Activated T-cell treated with anti-CD3 and anti-CD28 coated beads, Interleukin-2, amount 50 U/mL, for 24 hours (primary cell): ENCODE data around the gene ZSCAN23.
"Not testable (repeated sequence)": the region's sequence is repeated elsewhere in the genome, so short reads cannot be mapped to it uniquely, and the experiment has no call there.

Experiments used
- DNase-seq: peaks from one replicate; pipeline ENCODE4 v3.0.0-alpha.2; 2020
- H3K27ac Mint-ChIP-seq: 2 replicates; pipeline ENCODE4 v1.8.0; 2020; ENCODE audit warnings: mild to moderate bottlenecking, mixed read lengths
- H3K27me3 Mint-ChIP-seq: 2 replicates; pipeline ENCODE4 v1.8.0; 2020; ENCODE audit warnings: mixed read lengths
- H3K36me3 Mint-ChIP-seq: 2 replicates; pipeline ENCODE4 v1.8.0; 2020; ENCODE audit warnings: low read depth, mixed read lengths
- H3K4me1 Mint-ChIP-seq: 2 replicates; pipeline ENCODE4 v1.8.0; 2020; ENCODE audit warnings: low read depth, mixed read lengths
- H3K4me3 Mint-ChIP-seq: 2 replicates; pipeline ENCODE4 v1.8.0; 2020; ENCODE audit warnings: mild to moderate bottlenecking, moderate library complexity, mixed read lengths
- H3K9me3 Mint-ChIP-seq: 2 replicates; pipeline ENCODE4 v1.8.0; 2020; ENCODE audit warnings: mixed read lengths

ZSCAN23 gene

DNA sequence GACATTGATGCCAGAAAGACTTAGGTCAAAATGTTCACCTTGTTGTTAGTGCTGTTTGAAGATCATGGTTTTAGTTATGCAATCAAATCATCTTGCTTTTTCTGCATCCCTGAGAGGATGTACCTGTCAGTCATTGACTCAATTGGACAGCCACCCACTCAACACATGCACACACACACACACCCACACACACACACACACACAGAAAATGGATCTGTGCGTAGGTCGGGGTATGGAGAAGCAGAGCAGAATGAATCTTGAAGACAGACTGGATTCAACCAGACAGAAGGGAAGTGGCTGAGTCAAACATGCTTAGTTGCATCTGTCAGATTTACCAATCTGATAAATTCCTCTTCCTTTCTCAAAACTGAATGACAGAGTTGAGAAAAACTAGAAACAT lies 19.1 kb upstream of the ZSCAN23 start:
- H3K27ac Mint-ChIP-seq, result no peak overlapping the region
- H3K36me3 Mint-ChIP-seq, result no peaks in the 10 kb centered on the region
- peaks cover 62% of the 10 kb centered on the region for H3K27me3 Mint-ChIP-seq
- no peak for DNase-seq
- no peak overlapping the region for H3K4me3 Mint-ChIP-seq
- peaks cover 6% of the 10 kb centered on the region for H3K4me1 Mint-ChIP-seq
- no peaks in the 10 kb centered on the region for H3K9me3 Mint-ChIP-seq

DNA sequence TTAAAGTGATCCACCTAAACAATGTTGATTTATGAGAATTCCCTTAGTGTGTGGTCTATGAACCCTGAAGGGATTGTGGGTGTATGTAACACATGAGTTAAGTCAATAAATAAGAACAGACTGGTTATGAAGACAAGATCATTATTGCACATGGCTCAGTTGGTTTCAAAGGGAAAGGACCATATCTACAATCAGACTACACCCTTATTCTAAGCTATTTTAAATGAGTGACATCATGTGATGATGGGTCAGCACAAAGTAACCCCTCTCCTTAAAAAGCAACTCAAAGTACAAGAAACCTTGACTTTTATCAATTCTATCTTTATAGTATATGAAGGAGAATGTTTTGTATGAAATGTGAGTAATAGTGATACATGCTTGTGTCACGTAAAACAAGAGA lies 15.3 kb upstream of the ZSCAN23 start:
- no peak overlapping the region for H3K4me3 Mint-ChIP-seq
- H3K36me3 Mint-ChIP-seq, result no peaks in the 10 kb centered on the region
- peaks cover 70% of the 10 kb centered on the region for H3K27me3 Mint-ChIP-seq
- H3K27ac Mint-ChIP-seq, result no peak overlapping the region
- H3K4me1 Mint-ChIP-seq, result peaks cover 6% of the 10 kb centered on the region
- DNase-seq, result no peak
- no peaks in the 10 kb centered on the region for H3K9me3 Mint-ChIP-seq

- DNase-seq, result no peak
- H3K9me3 Mint-ChIP-seq, result peaks cover 7% of the 10 kb centered on the region
- no peak overlapping the region for H3K4me3 Mint-ChIP-seq
- H3K27me3 Mint-ChIP-seq, result peaks cover 34% of the 10 kb centered on the region
- H3K27ac Mint-ChIP-seq, result no peak overlapping the region
- H3K36me3 Mint-ChIP-seq, result no peaks in the 10 kb centered on the region
- peaks cover 21% of the 10 kb centered on the region for H3K4me1 Mint-ChIP-seq
Measured at GRCh38 chr6:28449056-28449455, 5.8 kb upstream of the ZSCAN23 start.

GRCh38 chr6:28447512-28447906 lies 4.2 kb upstream of the ZSCAN23 start:
- H3K4me1 Mint-ChIP-seq, result peaks cover 35% of the 10 kb centered on the region
- peaks cover 10% of the 10 kb centered on the region for H3K9me3 Mint-ChIP-seq
- H3K36me3 Mint-ChIP-seq, H3K27ac Mint-ChIP-seq, DNase-seq: not testable (repeated sequence)
- H3K4me3 Mint-ChIP-seq, result peak overlapping the region; percentile 81
- H3K27me3 Mint-ChIP-seq, result peaks cover 35% of the 10 kb centered on the region

DNA sequence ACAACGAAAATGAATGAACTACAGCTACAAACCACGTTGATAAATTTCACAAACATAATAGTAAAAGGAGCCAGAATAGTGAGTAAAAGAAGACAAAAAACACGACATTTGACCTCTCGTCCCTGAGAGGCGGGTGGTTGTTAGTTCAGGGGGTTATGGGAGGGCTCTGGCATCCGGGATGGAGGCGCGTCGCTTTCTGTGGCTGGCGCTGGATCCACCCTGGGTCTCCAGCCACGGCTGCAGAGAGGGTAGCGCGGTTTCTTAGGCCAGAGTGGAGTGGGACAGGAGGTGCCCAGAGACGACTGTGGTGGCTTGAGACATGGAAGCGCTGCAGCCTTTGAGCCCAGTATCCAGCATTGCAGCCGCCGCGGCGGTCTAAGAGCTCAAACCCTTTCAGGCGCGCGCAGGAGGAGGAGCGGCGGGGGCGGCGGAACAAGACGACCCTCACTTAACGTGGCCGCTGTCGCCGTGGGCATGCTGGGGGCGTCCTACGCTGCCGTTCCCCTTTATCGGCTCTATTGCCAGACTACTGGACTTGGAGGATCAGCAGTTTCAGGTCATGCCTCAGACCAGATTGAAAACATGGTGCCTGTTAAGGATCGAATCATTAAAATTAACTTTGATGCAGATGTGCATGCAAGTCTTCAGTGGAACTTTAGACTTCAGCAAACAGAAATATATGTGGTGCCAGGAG lies 3.7 kb upstream of the ZSCAN23 start:
- peak overlapping the region; percentile 30 for H3K27ac Mint-ChIP-seq
- no peak for DNase-seq

GRCh38 chr6:28444759-28445158 lies 1.5 kb upstream of the ZSCAN23 start:
- not testable (repeated sequence) for H3K27ac Mint-ChIP-seq, H3K36me3 Mint-ChIP-seq, DNase-seq
- Mint-ChIP-seq H3K4me1 (peaks cover 38% of the 10 kb centered on the region), H3K27me3 (peaks cover 35% of the 10 kb centered on the region), H3K9me3 (peaks cover 10% of the 10 kb centered on the region), H3K4me3 (peak overlapping the region; percentile 11)

More for the DNA sequence above, 3.7 kb upstream of the ZSCAN23 start:
- peak overlapping the region; percentile 81 for H3K4me3 Mint-ChIP-seq
- peaks cover 38% of the 10 kb centered on the region for H3K4me1 Mint-ChIP-seq
- peaks cover 38% of the 10 kb centered on the region for H3K27me3 Mint-ChIP-seq
- peaks cover 2% of the 10 kb centered on the region for H3K36me3 Mint-ChIP-seq
- peaks cover 10% of the 10 kb centered on the region for H3K9me3 Mint-ChIP-seq

GRCh38 chr6:28442586-28442985 lies 705 bp downstream of the ZSCAN23 start:
- H3K36me3 Mint-ChIP-seq, result peaks cover 2% of the 10 kb centered on the region
- H3K27ac Mint-ChIP-seq, result no peak overlapping the region
- peaks cover 32% of the 10 kb centered on the region for H3K4me1 Mint-ChIP-seq
- H3K9me3 Mint-ChIP-seq, result peaks cover 10% of the 10 kb centered on the region
- peaks cover 34% of the 10 kb centered on the region for H3K27me3 Mint-ChIP-seq
- no peak for DNase-seq
- H3K4me3 Mint-ChIP-seq, result peak overlapping the region; percentile 97

DNA sequence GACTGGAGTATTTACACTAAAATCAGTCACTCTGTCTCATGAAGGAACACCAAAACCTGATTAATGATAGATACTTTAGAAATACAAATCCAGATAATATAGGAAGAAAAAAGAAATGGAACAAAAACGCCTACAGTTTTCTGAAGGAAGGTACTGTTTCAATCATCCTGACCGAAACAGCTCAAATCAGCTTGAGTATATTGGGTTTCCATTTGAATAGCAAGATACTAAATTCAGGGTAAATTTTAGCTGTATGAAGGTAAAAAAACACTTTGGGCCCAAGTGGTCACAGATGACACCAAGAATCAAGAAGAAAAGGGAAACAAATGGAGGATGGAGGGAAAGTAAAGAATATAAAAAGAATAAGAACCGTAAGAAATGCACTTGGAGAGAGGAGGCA lies 6.9 kb downstream of the ZSCAN23 start:
- no peak for DNase-seq
- peaks cover 6% of the 10 kb centered on the region for H3K27me3 Mint-ChIP-seq
- H3K4me3 Mint-ChIP-seq, result no peak overlapping the region

DNA sequence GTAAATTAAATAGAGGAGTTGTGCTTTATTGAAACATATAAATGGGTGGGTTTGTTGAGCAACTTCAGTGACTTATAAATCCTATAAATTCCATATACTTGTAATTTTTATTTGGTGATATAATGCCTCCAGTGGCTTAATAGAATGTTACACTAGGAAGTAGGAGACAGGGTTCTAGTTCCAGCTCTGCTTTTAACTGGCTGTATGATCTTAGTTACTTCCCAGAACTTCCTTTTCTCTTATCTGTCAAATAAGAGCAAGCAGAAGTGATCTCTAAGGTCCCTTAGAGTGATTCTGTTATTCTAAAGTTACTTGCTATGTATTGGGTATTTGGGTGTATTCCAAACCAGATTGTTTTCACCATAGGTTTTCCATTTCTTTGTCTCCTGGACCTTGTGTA lies 10.2 kb downstream of the ZSCAN23 start:
- Mint-ChIP-seq H3K27ac (no peak overlapping the region), H3K36me3 (peaks cover 2% of the 10 kb centered on the region), H3K27me3 (peaks cover 13% of the 10 kb centered on the region), H3K4me3 (no peak overlapping the region), H3K9me3 (no peaks in the 10 kb centered on the region), H3K4me1 (peaks cover 6% of the 10 kb centered on the region)
- DNase-seq, result no peak

More for the DNA sequence above, 6.9 kb downstream of the ZSCAN23 start:
- Mint-ChIP-seq H3K36me3 (peaks cover 2% of the 10 kb centered on the region), H3K27ac (no peak overlapping the region), H3K4me1 (peaks cover 6% of the 10 kb centered on the region), H3K9me3 (no peaks in the 10 kb centered on the region)

- peaks cover 1% of the 10 kb centered on the region for H3K36me3 Mint-ChIP-seq
- no peak overlapping the region for H3K4me3 Mint-ChIP-seq
- peaks cover 10% of the 10 kb centered on the region for H3K27me3 Mint-ChIP-seq
- DNase-seq, result no peak
- H3K4me1 Mint-ChIP-seq, result peaks cover 15% of the 10 kb centered on the region
- no peak overlapping the region for H3K27ac Mint-ChIP-seq
- no peaks in the 10 kb centered on the region for H3K9me3 Mint-ChIP-seq
Measured at GRCh38 chr6:28429781-28430180, 13.5 kb downstream of the ZSCAN23 start.

DNA sequence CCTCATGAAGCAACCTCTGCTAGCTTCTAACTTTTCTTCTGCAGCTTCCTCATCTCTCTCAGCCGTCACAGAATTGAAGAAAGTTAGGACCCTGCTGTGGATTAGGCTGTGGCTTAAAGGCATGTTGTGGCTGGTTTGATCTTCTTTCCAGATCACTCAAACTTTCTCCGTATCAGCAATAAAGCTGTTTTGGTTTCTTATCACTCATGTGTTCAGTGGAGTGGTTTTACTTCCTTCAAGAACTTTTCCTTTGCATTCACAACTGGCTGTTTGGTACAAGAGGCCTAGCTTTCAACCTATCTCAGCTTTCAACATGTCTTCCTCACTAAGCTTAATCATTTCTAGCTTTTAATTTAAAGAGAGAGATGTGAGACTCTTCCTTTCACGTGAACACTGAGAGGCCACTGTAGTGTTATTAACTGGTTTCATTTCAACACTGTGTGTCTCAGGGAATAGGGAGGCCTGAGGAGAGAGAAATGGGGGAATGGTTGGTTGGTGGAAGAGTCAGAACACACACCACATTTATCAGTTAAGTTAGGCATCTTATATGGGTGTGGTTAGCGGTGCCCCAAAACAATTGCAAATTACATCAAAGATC lies 17.2 kb downstream of the ZSCAN23 start:
- Mint-ChIP-seq H3K9me3 (no peaks in the 10 kb centered on the region), H3K27ac (peak overlapping the region; percentile 63), H3K4me3 (no peak overlapping the region), H3K27me3 (peaks cover 22% of the 10 kb centered on the region), H3K4me1 (peaks cover 21% of the 10 kb centered on the region), H3K36me3 (peaks cover 1% of the 10 kb centered on the region)
- DNase-seq, result no peak

DNA sequence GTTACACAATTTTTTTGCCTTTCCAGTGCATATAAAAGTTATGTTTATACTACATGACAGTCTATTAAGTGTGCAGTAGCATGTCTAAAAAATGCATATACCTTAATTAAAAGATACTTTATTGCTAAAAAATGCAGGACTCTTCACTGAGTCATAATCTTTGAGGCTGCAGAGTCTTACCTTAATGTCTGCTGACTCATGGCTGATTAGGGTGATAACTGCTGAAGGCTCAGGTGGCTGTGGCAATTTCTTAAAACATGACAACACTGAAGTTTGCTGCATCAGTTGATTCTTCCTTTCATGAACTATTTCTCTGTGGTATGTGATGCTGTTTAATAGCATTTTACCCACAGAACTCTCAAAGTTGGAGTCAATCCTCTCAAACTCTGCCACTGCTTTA lies 19.1 kb downstream of the ZSCAN23 start:
- H3K36me3 Mint-ChIP-seq, result peaks cover 1% of the 10 kb centered on the region
- DNase-seq, result no peak
- peaks cover 21% of the 10 kb centered on the region for H3K4me1 Mint-ChIP-seq
- peaks cover 15% of the 10 kb centered on the region for H3K27me3 Mint-ChIP-seq
- no peak overlapping the region for H3K4me3 Mint-ChIP-seq
- H3K27ac Mint-ChIP-seq, result no peak overlapping the region
- no peaks in the 10 kb centered on the region for H3K9me3 Mint-ChIP-seq

GRCh38 chr6:28423546-28423945 lies 19.7 kb downstream of the ZSCAN23 start:
- Mint-ChIP-seq H3K27ac (no peak overlapping the region), H3K9me3 (no peaks in the 10 kb centered on the region), H3K4me1 (peaks cover 21% of the 10 kb centered on the region), H3K36me3 (peaks cover 1% of the 10 kb centered on the region), H3K4me3 (no peak overlapping the region), H3K27me3 (peaks cover 15% of the 10 kb centered on the region)
- no peak for DNase-seq

DNA sequence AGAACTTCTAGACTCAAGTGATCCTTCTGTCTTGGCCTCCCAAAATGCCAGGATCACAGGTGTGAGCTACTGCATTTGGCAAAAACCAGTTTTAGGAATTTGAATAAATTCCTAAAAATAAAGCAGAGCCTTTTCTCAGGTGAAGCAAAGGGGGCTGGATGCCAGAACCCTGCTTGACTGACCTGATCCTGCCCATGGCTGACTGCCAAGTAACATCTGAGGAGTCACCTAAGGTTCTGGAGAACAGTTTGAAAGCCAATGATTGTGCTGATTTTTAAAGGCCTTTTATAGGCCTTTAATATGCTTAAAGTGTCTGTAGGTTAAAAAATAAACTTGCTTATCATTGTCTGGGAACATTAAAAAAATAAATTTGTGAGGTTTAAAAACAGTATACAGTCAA lies 29.6 kb downstream of the ZSCAN23 start:
- DNase-seq, result no peak
- H3K27me3 Mint-ChIP-seq, result peaks cover 34% of the 10 kb centered on the region
- no peaks in the 10 kb centered on the region for H3K9me3 Mint-ChIP-seq
- no peaks in the 10 kb centered on the region for H3K36me3 Mint-ChIP-seq
- no peak overlapping the region for H3K4me3 Mint-ChIP-seq
- H3K4me1 Mint-ChIP-seq, result peaks cover 2% of the 10 kb centered on the region
- no peak overlapping the region for H3K27ac Mint-ChIP-seq

DNA sequence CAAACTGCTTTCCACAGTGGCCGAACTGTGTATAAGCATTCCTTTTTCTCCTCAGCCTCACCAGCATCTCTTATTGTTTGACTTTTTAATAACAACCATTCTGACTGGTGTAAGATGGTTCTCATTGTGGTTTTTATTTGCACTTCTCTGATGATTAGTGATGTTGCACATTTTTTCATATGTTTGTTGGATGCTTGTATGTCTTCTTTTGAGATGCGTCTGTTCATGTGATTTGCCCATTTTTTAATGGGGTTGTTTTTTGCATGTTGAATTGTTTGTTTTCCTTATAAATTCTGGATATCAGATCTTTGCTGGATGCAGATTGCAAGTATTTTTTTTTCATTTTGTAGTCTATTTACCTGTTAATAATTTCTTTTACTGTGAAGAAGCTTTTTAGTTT lies 32.5 kb downstream of the ZSCAN23 start:
- Mint-ChIP-seq H3K9me3 (no peaks in the 10 kb centered on the region), H3K4me3 (no peak overlapping the region), H3K27me3 (peaks cover 44% of the 10 kb centered on the region), H3K4me1 (peaks cover 14% of the 10 kb centered on the region), H3K36me3 (no peaks in the 10 kb centered on the region), H3K27ac (no peak overlapping the region)
- no peak for DNase-seq
